RPMI7951 (cell line): Measurements from ENCODE around the gene NAPSA. TPM values are rescaled to one million over a fixed set of nuclear protein-coding genes. Genes with fewer than 3 reads are reported as not detected.
A peak's percentile ranks its signal among the peaks of the same experiment; 100 is the strongest.
"Not testable (repeated sequence)": the region's sequence is repeated elsewhere in the genome, so short reads cannot be mapped to it uniquely, and the experiment has no call there.

Experiments
- DNase-seq: peaks from one replicate; pipeline ENCODE4 v3.0.0-alpha.2; 2012; ENCODE audit warnings: low read depth
- total RNA-seq: library from RNA; depleted of rRNA; stranded (reverse); fragments of >200 nt; shearing (Covaris generic); gene quantifications from 2 replicates; pipeline ENCODE4 v1.2.3, GENCODE V29; 2014

NAPSA gene
- total RNA-seq, 1 experiment from 2014 or later: not detected

GRCh38 chr19:50361290-50362029, 4.0 kb downstream of the NAPSA start:
- DNase-seq: no peak

- DNase-seq: no peak
Observed at GRCh38 chr19:50359328-50359818, 6.1 kb downstream of the NAPSA start.

- peak; percentile 50 for DNase-seq
Observed at GRCh38 chr19:50358483-50359327, 6.7 kb downstream of the NAPSA start.

- peak; percentile 66 for DNase-seq
Observed at GRCh38 chr19:50357178-50358100, 8.0 kb downstream of the NAPSA start.

- no peak for DNase-seq
Observed at GRCh38 chr19:50356691-50357177, 8.7 kb downstream of the NAPSA start.

- not testable (repeated sequence) for DNase-seq
Observed at GRCh38 chr19:50353487-50353880, 12.0 kb downstream of the NAPSA start.

- DNase-seq: no peak
Observed at GRCh38 chr19:50352242-50352641, 13.2 kb downstream of the NAPSA start.

- no peak for DNase-seq
Observed at GRCh38 chr19:50349277-50350057, 16.0 kb downstream of the NAPSA start.

- not testable (repeated sequence) for DNase-seq
Observed at GRCh38 chr19:50347089-50347581, 18.3 kb downstream of the NAPSA start.

GRCh38 chr19:50344661-50345318, 20.6 kb downstream of the NAPSA start:
- DNase-seq: no peak

- no peak for DNase-seq
Observed at GRCh38 chr19:50341091-50341564, 24.3 kb downstream of the NAPSA start.

- no peak for DNase-seq
Observed at GRCh38 chr19:50340331-50340730, 25.1 kb downstream of the NAPSA start.

- DNase-seq: not testable (repeated sequence)
Observed at GRCh38 chr19:50337031-50337430, 28.4 kb downstream of the NAPSA start.

- no peak for DNase-seq
Observed at GRCh38 chr19:50334741-50335421, 30.6 kb downstream of the NAPSA start.

GRCh38 chr19:50333737-50334617, 31.5 kb downstream of the NAPSA start:
- peak; percentile 68 for DNase-seq

GRCh38 chr19:50333235-50333736, 32.2 kb downstream of the NAPSA start:
- DNase-seq: peak; percentile 88

- DNase-seq: no peak
Observed at GRCh38 chr19:50332244-50333038, 33.0 kb downstream of the NAPSA start.
